ENCODE measurements around the gene DENND1A.

DENND1A gene

DNA sequence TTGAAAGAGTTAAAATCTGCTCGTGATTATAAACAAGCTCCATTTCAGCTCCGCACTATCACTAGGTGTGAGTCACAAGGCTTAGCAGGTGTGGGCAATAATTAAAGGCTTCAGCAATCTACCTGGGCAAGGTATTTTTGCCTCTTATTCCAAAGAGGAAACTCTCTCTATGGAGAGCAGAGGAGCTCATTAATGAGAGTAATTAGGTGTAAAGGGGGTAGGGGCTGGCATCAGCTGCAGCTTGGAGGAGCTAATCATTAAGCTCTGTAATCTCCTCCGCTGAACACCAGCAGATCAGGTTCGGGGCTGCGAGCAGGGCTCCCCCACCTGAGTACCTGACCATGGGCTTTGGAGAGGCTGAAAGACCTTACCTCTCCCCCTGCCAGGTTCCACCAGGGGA lies 444.7 kb downstream of the DENND1A start:
- H3K9me3 ChIP-seq (ENCODE audit: low read depth, low read length), result no peaks in the 10 kb centered on the region
- no peak overlapping the region for H3K9ac ChIP-seq (ENCODE audit: insufficient read length)
- no peak for DNase-seq (ENCODE audit: low read depth, low spot score)
- no peaks in the 10 kb centered on the region for H3K36me3 ChIP-seq (ENCODE audit: insufficient read depth, low read length)
- no peak overlapping the region for H3K4me3 ChIP-seq
- H3K27ac ChIP-seq, result no peak overlapping the region
- TF ChIP-seq EZH2 (IDR thresholded peaks at IDR 0.05), result no peak
- no peak for TF ChIP-seq FOXP2 (optimal IDR thresholded peaks at IDR 0.05; ENCODE audit: control extremely low read depth, extremely low read length, insufficient read depth)
- no peak for TF ChIP-seq POLR2AphosphoS5 (IDR thresholded peaks at IDR 0.05; ENCODE audit: borderline replicate concordance, low read depth, low read length)

DNA sequence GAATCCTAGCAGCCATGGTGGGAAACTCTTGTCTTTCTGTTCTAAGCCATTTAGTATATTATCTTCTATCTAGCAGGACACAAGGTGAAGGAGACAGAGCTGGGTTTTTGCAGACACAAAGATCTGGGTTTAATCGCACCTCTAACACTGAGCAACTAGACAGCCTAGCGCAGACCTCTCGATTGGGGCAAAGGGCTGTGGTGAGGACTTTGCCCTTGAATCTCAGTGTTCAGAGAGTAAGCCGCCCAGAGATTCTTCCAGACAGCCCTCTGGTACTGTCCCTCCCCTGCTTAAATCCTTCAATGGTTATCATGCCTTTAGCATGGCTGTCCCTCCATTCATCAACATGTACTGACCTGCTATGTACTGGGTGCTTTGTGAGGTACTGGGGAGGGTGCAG lies 445.8 kb downstream of the DENND1A start:
- DNase-seq (ENCODE audit: low read depth, low spot score), result no peak
- Histone ChIP-seq H3K9ac (ENCODE audit: insufficient read length) (no peak overlapping the region), H3K27ac (no peak overlapping the region), H3K4me3 (no peak overlapping the region), H3K9me3 (ENCODE audit: low read depth, low read length) (no peaks in the 10 kb centered on the region), H3K36me3 (ENCODE audit: insufficient read depth, low read length) (no peaks in the 10 kb centered on the region)
- TF ChIP-seq EZH2 (IDR thresholded peaks at IDR 0.05), result no peak
- TF ChIP-seq POLR2AphosphoS5 (IDR thresholded peaks at IDR 0.05; ENCODE audit: borderline replicate concordance, low read depth, low read length), result no peak
- no peak for TF ChIP-seq FOXP2 (optimal IDR thresholded peaks at IDR 0.05; ENCODE audit: control extremely low read depth, extremely low read length, insufficient read depth)

DNA sequence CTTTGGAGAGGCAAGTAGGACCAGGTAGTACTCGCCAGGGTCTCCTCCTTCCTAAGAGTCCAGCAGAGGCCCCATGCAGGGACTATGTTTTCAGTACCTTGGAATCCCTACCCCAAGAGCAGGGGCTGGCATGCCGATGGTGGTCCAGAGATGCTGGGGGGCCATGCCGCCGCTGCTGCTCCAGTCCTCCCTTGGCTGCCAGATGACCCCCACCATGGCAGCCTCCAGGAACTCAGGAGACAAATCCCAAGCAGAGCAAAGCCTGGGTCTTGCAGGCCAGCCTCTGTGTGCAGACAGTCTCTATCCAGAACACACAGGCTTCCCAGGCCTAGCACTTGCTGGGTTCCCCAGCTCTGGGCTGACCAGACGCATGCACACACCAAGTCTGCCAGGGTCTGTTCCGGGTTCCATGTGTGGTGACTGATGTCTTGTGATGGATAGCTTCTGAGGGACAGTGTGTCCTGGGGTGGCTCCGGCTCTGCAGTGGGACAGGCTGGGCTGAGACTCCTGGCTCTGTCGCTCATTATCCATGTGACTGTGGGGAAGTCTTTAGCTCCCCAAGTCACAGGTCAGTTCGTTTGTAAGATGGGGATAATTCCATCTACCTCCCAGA lies 446.6 kb downstream of the DENND1A start:
- no peak for TF ChIP-seq EZH2 (IDR thresholded peaks at IDR 0.05)
- no peak for TF ChIP-seq POLR2AphosphoS5 (IDR thresholded peaks at IDR 0.05; ENCODE audit: borderline replicate concordance, low read depth, low read length)
- no peak for TF ChIP-seq FOXP2 (optimal IDR thresholded peaks at IDR 0.05; ENCODE audit: control extremely low read depth, extremely low read length, insufficient read depth)
- no peak overlapping the region for H3K4me3 ChIP-seq
- no peak for DNase-seq (ENCODE audit: low read depth, low spot score)
- no peaks in the 10 kb centered on the region for H3K9me3 ChIP-seq (ENCODE audit: low read depth, low read length)
- no peaks in the 10 kb centered on the region for H3K36me3 ChIP-seq (ENCODE audit: insufficient read depth, low read length)
- no peak overlapping the region for H3K9ac ChIP-seq (ENCODE audit: insufficient read length)
- no peak overlapping the region for H3K27ac ChIP-seq

DNA sequence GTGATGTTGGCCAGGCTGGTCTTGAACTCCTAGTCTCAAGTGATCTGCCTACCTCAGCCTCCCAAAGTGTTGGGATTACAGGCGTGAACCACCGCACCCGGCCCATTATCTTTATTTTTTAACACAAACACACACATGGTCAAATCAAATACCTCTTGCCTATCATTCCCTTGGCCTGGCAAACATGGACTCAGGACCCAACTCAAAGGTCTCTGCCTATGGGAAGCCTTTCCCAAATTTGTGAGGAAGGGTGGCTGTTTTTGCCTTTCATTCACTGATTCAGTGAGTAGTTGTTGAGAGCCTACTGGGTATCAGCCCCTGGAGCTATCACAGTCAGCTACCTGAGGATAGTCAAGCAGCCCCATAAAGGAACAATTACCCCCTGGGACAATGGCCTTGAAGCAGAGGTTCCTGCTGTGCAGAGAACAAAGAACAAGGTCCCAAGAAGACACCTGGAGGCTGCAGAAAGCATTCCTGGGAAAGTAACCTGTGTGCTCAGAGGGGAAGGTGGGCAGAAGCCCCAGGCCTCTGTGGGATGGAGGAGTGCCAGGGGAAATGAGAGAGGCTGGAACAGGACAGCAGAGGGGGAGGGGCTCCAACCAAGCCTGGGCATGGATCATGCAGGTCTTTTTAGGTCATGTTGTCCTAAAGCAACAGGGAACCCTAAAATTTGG lies 447.5 kb downstream of the DENND1A start:
- no peak for DNase-seq (ENCODE audit: low read depth, low spot score)
- TF ChIP-seq FOXP2 (optimal IDR thresholded peaks at IDR 0.05; ENCODE audit: control extremely low read depth, extremely low read length, insufficient read depth) (no peak), EZH2 (IDR thresholded peaks at IDR 0.05) (no peak), POLR2AphosphoS5 (IDR thresholded peaks at IDR 0.05; ENCODE audit: borderline replicate concordance, low read depth, low read length) (no peak)
- no peaks in the 10 kb centered on the region for H3K36me3 ChIP-seq (ENCODE audit: insufficient read depth, low read length)
- no peak overlapping the region for H3K4me3 ChIP-seq
- no peaks in the 10 kb centered on the region for H3K9me3 ChIP-seq (ENCODE audit: low read depth, low read length)
- H3K9ac ChIP-seq (ENCODE audit: insufficient read length), result no peak overlapping the region
- no peak overlapping the region for H3K27ac ChIP-seq

DNA sequence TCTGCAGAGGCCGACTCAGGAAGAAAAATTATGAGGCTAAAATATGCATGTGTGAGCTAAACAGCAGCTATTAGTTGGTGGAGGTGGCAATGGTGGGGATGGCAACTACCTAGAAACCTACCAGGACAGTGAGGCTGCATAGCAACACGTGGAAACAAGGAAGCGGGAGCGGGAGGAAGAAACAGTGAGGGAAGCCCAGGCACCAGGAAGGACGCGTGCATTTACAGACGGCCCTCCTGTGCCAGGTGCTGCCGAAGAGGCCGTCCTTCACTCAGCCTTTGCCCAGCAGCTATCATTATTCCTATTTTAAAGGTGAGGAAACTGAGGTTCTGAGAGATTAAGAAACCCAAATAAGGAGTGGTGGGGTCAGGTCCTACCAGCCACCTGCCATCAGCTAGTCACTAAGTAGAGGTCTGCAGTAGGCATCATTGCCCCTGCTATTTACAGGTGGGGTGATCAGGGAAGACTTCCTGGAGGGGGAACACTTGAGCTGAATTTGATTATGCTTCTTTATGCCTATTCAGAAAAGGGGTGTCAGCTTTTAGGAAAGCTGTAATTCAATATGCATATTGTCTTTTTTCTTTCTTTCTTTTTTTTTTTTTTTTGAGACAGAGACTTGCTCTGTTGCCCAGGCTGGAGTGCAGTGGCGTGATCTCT lies 448.6 kb downstream of the DENND1A start:
- DNase-seq (ENCODE audit: low read depth, low spot score), result no peak
- Histone ChIP-seq H3K4me3 (no peak overlapping the region), H3K9ac (ENCODE audit: insufficient read length) (no peak overlapping the region), H3K27ac (no peak overlapping the region), H3K36me3 (ENCODE audit: insufficient read depth, low read length) (no peaks in the 10 kb centered on the region), H3K9me3 (ENCODE audit: low read depth, low read length) (no peaks in the 10 kb centered on the region)
- no peak for TF ChIP-seq EZH2 (IDR thresholded peaks at IDR 0.05)
- no peak for TF ChIP-seq FOXP2 (optimal IDR thresholded peaks at IDR 0.05; ENCODE audit: control extremely low read depth, extremely low read length, insufficient read depth)

DNA sequence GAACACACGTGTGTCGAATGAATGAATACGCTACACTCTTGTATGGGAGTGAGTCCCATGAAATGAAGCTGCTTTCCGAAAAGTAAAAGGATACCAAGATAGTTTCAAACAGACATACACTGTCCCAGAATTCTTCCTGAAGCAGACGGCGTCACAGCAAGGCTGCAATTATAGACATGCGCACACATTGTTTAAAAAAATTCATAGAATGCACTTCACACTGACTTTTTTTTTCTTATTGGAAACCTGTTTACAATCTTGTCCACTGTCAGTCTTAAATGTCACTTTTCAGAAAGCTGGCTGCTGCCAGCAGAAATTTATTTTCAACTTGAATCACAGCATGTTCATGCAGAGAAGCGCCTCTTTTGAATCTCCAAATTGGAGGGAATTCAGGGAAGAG lies 449.1 kb downstream of the DENND1A start:
- no peak for DNase-seq (ENCODE audit: low read depth, low spot score)
- TF ChIP-seq FOXP2 (optimal IDR thresholded peaks at IDR 0.05; ENCODE audit: control extremely low read depth, extremely low read length, insufficient read depth), result no peak
- TF ChIP-seq POLR2AphosphoS5 (IDR thresholded peaks at IDR 0.05; ENCODE audit: borderline replicate concordance, low read depth, low read length), result no peak
- no peak for TF ChIP-seq EZH2 (IDR thresholded peaks at IDR 0.05)
- Histone ChIP-seq H3K27ac (no peak overlapping the region), H3K36me3 (ENCODE audit: insufficient read depth, low read length) (no peaks in the 10 kb centered on the region), H3K9ac (ENCODE audit: insufficient read length) (no peak overlapping the region), H3K4me3 (no peak overlapping the region), H3K9me3 (ENCODE audit: low read depth, low read length) (no peaks in the 10 kb centered on the region)

DNA sequence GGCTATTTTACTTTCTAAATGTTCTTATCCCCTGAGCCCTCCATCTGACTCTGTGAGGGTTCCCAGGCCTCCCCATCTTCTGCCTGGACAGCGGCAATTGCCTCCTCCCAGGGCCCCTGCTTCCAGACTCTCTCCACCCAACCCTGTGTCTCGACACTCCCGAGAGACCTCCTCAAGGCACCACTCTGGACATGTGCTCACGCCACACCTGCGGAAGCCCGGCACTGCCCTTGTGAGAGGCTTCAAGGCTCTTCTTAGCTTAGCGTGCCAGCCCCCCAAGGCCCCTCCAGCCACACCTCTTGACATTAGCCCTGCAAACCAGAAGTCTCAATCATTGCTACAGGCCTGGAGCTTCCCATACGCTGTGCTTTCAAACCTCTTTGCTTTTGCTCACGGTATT lies 449.8 kb downstream of the DENND1A start:
- Histone ChIP-seq H3K4me3 (no peak overlapping the region), H3K36me3 (ENCODE audit: insufficient read depth, low read length) (no peaks in the 10 kb centered on the region), H3K9ac (ENCODE audit: insufficient read length) (no peak overlapping the region), H3K27ac (no peak overlapping the region), H3K9me3 (ENCODE audit: low read depth, low read length) (no peaks in the 10 kb centered on the region)
- no peak for DNase-seq (ENCODE audit: low read depth, low spot score)
- TF ChIP-seq FOXP2 (optimal IDR thresholded peaks at IDR 0.05; ENCODE audit: control extremely low read depth, extremely low read length, insufficient read depth), result no peak
- no peak for TF ChIP-seq POLR2AphosphoS5 (IDR thresholded peaks at IDR 0.05; ENCODE audit: borderline replicate concordance, low read depth, low read length)
- no peak for TF ChIP-seq EZH2 (IDR thresholded peaks at IDR 0.05)

DNA sequence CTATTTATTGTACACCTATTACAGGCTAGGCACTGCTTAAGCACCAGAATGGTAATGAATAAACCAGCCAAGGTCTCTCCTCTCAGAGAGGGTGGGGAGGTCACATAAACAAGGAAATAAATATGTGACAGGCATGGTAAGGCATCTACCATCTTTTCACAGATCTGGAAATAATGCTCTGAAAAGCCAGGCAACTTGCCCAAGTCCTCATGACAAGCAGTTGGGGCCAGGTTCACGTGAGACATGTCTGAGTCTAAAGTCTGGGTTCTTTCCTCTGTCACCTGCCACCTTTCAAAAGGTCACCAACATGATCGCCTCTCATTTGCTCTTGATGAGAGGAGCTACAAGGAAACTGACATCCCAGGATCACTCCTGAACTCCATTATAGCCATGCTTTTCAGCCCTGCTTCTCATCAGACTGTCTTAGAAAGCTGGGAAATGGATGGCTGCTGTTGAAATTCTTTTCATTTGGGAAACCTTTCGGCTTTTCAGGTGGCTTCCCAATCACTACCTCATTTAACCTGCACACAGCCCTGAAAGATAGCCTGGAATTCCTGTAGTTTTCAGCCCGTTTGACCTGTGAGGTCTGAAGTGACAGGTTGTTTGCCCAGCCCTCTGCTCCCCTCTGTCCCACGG lies 450.8 kb downstream of the DENND1A start:
- TF ChIP-seq POLR2AphosphoS5 (IDR thresholded peaks at IDR 0.05; ENCODE audit: borderline replicate concordance, low read depth, low read length), result no peak
- no peak for TF ChIP-seq FOXP2 (optimal IDR thresholded peaks at IDR 0.05; ENCODE audit: control extremely low read depth, extremely low read length, insufficient read depth)
- TF ChIP-seq EZH2 (IDR thresholded peaks at IDR 0.05), result no peak
- no peak for DNase-seq (ENCODE audit: low read depth, low spot score)
- H3K9ac ChIP-seq (ENCODE audit: insufficient read length), result no peak overlapping the region

More for the DNA sequence above, 450.8 kb downstream of the DENND1A start:
- H3K4me3 ChIP-seq, result no peak overlapping the region
- H3K9me3 ChIP-seq (ENCODE audit: low read depth, low read length), result no peaks in the 10 kb centered on the region
- no peaks in the 10 kb centered on the region for H3K36me3 ChIP-seq (ENCODE audit: insufficient read depth, low read length)
- no peak overlapping the region for H3K27ac ChIP-seq
